HG03442 (cell line): ENCODE results near the gene TEAD1.

Source experiments
- ATAC-seq: cut with Tn5 transposase; IDR thresholded peaks from one replicate; pipeline ENCODE4 v1.9.1; 2021; ENCODE audit warnings: mild to moderate bottlenecking, moderate library complexity; ENCODE audit not compliant: unreplicated experiment

The TEAD1 gene

DNA sequence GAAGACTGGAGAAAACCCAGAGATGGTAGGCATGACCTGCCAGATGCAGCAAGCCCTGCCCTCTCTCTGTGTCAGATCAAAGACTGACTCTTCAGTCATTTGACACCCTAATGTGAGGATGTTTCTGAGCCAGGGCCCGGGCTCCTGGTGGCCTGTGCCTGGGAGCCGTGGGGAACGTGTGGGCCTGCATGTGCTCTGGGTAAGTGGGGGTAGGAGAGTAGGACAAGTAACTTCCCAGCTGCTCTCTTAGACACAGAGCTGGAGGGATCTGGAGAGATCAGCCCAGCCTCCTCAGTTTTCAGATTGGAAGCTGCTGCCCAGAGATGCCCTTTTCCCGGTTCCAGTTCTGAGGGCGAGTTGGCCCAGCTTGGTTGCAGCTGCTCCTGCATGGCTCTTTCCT, 110.8 kb downstream of the TEAD1 start:
- no peak for ATAC-seq

DNA sequence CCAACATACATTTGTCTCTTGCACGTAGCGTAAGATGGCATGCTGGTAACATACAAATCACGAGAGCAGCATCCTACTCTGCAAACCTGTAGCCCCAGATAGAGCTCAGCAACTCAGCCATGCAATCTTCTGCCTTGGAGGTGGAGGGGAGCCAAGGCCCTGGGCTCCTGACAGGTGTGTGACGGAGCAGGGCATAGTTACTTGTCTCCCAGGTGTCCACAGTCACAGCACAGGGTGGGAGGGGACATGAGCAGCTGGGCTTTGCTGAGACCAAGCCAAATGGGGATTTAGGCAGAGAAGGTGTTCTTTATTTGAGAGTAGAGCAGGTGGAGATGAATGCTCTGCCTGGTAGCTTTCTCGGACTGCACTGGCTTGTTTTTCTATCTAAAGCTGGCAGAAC, 111.7 kb downstream of the TEAD1 start:
- ATAC-seq, result no peak

DNA sequence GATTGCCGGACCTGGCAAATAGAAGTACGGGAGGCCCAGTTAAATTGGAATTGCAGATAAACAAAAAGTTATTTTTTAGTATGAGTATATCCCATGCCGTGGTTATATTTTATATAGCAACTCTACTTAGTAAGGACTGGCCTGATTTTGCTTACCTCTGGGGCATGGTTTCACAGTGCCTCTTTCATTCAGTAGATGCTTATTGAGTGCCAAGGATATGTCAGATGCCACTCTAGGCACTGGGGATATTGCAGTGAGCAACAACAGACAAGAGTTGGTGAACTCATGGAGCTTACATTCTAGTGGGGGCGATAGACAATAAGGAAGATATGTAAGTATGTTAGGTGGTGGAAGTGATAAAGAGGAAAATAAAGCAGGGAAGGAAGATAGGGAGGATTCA, 112.2 kb downstream of the TEAD1 start:
- no peak for ATAC-seq

DNA sequence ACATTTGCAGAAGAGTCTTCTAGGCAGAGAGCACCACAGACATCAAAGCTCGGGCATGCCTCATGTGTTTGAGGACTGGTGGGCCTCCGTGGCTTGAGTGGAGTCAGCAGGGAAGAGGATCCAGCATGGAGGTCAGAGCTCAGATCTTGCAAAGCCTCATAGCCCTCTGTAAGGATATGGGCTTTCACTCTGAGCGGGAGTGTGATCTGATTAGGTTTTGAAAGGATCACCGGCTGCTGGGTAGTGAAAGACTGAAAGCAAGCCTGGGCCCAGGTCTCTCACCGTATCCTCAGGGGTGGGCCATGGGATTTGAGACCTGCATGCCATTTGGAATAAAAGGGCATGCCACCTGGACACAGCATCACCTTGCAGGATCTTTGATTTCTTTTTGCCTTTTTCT, 112.7 kb downstream of the TEAD1 start:
- no peak for ATAC-seq

DNA sequence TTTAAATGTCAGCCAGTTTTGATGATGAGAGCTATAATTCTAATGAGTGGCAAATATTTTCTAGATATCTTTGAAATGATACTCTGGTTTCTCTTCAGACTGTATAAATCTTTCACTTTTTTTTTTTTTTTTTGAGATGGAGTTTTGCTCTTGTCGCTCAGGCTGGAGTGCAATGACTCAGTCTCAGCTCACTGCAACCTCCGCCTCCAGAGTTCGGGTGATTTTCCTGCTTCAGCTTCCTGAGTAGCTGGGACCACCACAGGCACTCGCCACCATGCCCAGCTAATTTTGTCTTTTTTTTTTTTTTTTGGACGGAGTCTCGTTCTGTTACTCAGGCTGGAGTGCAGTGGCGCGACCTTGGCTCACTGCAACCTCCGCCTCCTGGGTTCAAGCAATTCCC, 113.6 kb downstream of the TEAD1 start:
- ATAC-seq, result no peak

DNA sequence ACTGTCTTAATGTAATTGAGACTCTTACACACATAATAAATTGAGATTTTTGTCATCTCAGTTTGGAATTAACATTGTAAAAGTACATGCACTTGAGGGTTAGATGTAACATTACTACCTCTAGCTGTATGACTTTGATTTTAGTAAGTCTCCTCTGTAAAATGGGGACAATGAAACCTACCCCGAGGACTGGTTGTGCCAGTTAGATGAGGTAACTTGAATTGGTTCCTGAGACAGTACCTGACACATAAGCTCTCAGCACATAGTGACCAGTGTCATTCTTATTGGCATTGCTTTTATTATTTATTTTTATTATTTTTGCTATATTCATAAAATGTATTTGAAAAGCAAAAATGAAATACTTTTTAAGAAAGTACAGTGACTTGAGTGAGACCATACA, 114.8 kb downstream of the TEAD1 start:
- no peak for ATAC-seq

DNA sequence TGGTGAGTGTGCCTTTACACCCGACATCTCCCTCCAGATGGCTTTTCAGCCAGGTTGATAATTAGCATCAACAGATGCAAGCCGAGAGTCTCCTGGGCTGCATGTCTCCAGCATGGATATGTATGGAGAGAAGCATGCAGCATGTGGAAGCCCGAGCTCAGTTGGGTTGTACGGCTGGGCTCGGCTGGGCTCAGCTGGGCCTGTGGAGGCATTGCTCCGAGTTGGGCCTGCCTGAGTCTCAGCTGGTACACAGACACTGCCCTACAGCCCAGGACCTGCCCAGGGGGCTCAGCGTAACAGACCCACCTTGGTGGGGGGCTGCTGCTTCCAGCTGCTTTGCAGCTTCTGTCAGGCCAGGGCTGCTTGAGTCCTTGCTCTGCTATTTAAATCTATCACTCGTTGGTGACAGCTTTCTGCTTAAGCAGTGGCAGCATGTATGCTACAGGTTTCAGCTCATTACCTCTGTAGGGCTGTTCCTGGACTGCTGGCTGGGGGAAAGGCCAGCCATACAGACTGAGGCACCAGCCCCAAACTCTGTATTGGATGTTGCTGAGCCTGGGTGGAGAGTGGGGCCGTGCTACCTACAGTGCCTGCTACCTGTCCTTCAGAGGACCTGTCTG, 115.5 kb downstream of the TEAD1 start:
- no peak for ATAC-seq

DNA sequence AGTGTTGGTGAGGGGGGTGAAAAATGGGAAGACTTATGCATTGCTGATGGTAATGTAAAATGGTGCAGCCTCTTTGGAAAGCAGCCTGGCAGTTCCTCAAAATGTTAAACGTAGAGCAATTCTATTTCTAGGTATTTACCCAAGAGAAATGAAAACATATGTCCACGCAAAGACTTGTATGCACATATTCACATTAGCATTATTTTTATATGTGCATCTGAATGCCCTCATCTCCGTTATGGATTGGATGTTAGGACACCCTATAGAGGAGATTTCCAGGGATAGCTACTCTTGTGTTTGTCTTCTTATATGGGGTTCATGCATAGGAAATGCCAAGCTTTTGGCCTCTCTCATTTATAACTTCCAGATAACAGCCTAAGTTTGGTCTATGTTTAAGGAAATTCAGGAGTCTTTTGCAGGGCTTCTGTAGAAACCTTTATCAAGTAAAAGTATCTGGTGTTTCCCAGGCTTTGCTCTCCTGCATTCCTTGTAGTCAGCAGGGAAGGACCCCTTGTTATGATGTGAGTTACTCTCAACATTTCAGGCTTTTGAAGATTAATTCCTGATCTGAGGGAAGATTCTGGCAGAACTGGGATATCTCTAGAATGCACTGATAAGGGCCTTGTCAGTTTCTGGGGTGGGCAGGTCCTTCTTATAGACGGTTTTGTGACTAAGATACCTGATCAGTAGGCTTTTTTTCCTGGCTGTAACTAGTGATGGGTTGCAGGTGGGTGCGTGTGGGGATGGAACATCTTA, 116.8 kb downstream of the TEAD1 start:
- ATAC-seq, result no peak

DNA sequence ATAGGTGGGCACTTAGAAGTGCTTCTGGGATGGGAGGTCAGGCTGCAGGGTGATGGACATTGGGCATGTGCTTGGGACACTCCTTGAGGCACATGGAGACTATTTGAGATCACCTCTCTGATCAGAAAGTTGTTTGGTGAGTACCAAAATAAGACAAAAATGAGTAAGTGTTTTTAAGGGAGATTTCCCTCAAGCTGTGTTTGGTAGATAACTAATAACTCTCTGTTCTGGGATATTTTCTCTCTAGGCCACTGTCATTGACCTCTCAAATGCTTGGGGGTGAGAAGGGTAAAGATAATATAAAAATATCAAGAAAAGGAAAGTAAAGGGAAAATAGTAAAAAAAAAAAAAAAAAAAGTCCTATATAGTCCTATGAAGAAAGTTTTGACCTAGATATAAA, 117.8 kb downstream of the TEAD1 start:
- ATAC-seq, result no peak

DNA sequence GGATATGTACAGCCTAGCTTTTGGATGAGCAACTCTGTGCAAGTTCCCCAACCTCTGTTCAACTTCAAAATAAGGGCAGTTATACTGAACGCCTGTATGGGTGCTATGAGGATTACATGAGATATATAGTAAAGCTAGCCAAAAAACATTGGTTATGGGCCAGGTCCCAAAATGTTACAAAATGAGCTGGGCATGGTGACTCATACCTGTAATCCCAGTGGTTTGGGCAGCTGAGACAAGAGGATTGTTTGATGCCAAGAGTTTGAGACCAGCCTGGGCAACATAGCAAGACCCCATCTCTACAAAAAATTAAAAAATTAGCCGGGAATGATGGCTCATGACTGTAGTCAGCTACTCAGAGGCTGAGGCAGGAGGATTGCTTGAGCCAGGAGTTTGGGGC, 118.4 kb downstream of the TEAD1 start:
- ATAC-seq, result no peak

DNA sequence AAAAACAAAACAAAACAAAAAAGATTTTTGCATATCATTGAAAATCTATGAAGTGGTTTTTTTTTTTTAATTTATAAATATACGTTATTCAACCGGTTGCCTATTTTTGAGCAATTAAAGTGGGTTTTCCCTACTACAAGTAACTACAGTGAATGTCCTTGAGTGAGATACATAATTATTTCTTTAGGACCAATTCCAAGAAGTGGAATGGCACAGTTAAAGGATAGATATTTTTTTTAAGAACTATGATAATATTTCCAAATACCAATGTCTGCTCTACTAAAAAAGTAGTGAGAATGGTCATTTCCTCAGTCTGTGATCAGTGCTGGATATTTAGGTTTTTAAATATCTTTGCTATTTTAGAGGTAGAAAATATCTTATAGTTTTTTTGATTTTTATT, 118.8 kb downstream of the TEAD1 start:
- ATAC-seq, result no peak

DNA sequence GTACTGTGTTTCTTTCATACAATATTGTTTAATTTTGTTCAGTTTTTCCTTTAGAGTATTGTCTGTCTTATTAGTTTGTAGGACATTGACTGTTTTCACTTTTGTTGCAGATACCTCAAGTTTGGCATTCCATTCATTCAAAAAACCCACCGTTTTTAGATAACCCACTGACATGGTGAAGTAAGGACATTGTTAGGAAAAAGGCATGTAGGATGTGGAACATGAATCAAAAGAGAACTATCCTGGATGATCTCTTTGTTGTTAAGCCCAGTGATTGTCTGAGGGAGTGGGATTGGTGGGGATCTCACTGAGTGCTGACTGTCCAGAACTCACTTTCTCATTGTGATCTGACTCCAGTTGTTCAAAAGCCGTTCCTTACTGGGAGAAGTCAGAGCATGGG, 119.3 kb downstream of the TEAD1 start:
- ATAC-seq, result no peak

DNA sequence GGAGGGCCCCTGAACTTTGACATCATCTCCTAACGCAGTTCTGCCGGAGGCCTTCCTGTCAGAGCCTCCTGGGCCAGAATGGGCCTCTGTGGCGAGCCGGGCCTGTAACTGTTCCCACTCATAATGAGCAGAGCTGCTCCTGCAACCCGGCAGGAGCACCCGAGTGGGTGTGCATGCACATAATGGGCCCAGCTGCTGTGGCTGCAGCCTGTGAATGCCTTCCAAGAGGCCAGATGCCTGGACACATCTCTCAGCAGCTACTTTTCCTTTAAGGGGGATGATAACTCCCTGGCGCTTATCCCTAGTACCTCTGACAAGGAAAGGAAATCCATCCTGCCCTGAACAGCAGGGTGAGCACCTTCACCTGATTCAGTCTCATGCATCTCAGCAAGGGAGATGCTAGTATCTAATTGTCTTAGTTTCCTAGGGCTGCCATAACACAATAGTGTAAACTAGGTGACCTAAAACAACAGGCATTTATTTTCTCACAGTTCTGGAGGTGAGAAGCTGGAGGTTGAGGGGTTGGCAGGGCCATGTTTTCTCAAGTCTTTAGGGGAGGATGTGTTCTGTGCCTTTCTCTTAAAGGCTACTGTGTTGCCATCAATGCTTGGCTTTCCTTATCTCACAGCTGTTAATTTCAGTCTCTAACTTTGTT, 120.5 kb downstream of the TEAD1 start:
- ATAC-seq, result no peak

DNA sequence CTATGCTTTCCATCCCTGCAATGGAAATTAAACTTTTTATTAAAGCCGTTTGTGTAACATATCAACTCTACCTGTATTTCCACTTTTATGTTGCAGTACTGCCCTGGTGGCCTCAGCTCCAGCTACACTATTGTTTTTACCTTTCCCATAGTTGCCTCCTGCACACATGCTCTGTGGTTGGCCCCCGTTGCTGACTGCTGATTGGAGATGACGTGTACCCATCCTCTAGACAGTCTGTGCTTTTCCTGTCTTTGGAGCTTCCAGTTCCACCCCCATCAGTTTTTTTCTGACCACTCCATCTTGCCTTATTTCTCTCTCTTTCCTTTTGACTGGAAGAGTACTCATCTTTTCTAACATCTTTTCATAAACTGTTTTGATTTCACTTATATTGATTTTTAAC, 123.8 kb downstream of the TEAD1 start:
- ATAC-seq, result no peak

DNA sequence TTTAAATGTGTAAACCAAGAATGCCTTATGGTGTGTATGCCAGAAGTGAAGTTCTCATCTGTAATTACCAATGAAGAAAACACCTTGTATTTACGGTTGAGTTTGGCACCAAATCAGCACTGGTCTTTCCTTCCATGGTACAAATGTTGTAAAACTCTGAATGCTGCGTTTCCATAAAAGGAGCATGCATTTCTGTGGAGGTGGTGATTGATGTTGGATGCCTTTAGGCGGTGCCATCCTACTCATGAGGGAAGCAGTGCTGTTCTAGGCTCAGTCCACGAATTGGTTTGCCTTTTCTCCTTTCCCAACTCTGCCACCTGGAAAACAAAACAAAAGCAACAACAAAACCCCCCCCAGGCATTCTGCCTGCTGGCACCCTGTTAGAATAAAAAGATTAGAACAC, 124.4 kb downstream of the TEAD1 start:
- ATAC-seq, result no peak

DNA sequence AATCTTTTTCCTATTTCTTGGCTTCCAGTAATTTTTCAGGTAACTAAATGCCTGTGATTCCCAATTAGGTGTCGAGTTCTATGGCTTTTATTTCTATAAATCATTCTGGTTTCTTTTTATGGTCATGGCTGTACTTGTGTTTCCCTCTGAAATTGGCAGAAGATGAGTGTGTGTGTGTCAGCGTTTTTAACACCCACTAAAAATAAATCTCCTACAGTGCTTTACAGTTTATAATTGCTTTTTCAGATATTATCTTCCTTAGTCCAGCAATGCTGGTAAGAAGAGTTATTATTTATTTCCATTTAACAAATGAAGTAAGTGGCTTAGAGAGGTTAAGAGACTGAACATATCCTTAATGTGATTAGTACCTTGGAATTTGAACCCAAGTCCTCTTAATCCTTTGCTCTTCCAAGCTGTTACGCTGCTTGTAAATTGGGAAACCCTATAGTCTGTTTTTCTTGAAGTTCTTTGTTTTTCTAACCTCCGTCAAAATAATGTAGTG, 125.2 kb downstream of the TEAD1 start:
- ATAC-seq, result no peak

DNA sequence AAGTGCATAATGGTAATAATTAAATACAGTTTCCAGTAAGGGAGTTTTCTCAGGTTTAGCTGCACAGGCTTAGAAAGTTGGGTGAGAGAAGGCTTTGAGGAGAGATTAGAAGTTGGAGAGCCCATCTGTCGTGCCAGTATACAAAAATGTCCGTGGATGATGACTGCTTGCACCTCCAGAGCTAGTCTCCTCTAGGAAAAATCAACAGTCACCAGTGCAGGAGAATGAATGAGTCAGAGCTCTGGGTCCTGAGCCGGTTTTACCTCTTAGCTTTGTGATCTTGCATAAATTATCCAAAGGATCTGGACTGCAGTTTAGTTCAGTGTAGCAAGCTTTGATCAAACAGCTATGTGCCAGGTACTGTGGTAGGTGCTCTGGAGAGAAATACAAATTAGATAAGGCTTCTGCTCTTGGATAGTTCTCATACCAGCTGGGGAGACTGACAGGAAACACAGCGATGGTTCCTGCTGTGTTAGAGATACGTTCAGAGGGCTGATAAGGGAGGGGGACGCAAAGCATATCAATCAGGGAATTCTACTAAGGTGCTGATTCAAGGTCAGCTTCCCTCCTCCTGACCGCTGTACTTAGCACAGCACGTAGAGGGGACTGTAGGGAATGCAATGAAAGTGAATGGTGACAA, 125.9 kb downstream of the TEAD1 start:
- ATAC-seq, result no peak

DNA sequence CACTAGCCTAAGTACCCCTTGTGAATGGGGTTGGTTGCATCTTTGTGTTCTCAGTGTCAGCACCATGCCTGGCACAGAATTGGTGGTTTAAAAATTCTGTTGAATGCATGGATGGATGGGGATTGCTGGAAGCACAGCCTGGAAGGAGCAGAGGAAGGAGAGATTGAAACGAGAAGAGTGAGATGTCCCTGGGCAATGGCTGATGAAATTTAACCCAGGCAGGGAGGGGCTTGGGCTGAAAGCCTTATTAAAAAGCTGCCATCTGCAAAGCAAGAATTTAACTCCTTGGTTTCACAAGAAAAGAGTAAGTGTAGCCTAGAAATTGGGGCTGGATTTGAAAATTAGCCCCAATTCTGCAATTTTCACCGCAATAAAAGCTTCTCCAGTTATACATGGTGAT, 126.7 kb downstream of the TEAD1 start:
- no peak for ATAC-seq

DNA sequence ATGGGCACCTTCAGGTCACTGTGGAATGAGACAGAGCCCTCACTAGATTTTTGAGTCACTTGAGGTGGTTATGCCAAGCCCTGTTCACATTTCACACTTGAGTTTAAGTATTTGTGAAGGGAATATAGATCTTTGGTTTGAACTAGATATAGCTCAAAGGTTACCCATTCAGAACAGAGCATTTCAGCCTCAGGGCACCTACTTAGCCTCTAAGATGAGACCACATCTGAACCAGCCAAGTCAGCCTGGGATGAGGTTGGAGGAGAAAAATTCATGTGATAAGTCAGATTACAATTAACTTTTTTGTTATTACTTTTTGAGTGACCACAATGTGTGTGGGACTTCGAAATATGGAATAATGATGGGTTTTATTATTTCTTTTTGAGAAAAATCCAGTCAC, 127.8 kb downstream of the TEAD1 start:
- ATAC-seq, result no peak

DNA sequence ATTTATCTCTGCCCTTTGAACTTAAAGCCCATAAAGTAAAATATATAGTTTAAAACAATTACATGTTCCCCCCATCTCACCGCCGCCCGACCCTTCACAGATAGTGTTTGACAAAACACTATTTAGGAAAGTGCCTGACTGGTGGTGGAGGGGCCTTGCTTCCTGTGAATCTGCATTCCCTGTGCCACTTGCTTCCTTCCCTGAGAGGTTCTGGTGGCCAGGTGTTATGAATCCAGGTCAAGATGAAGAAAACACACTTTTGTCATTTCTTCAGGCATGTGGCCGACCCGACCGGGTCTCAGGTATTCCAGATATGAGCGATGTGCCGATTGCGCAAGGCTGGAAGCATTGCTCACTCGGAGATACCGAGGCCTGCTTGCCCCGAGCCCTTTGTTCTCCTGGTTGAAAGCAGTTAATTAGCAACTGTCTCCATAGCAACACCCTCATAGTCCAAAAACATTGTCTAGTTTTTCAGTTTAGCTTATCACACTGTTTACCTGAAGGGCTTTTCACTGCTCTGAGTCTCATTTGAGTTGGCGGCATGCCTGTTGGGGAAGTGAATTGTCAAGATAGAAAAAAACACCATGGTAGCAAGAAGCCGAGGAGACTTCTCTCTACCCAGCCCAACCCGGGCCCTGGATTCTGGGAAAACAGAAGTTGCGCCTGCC, 128.3 kb downstream of the TEAD1 start:
- no peak for ATAC-seq
